HEK293T (cell line): ENCODE results near the gene SPOUT1.
"Not testable (repeated sequence)": the region's sequence is repeated elsewhere in the genome, so short reads cannot be mapped to it uniquely, and the experiment has no call there.

Experiments used
- CTCF ChIA-PET: fragments of 350-600 bp; formaldehyde crosslinking; extraction: SDS; loops from one replicate; lab custom pipeline; 2021; ENCODE audit warnings: antibody characterized with exemption, inconsistent platforms; lab: Yijun Ruan, JAX
- POLR2A ChIA-PET: fragments of 350-600 bp; formaldehyde crosslinking; extraction: SDS; loops from one replicate; lab custom pipeline; 2020; ENCODE audit warnings: antibody characterized with exemption, inconsistent platforms; lab: Yijun Ruan, JAX
- DNase-seq: peaks from one replicate; pipeline ENCODE4 v3.0.0; 2012; ENCODE audit warnings: mixed read lengths; ENCODE audit errors: extremely low spot score
- ARNT ChIP-seq: fragments of 450-650 bp; IDR thresholded peaks from 2 replicates; pipeline ENCODE4 v1.6.1; 2017; ENCODE audit warnings: mild to moderate bottlenecking
- BHLHE40 ChIP-seq: fragments of 450-650 bp; IDR thresholded peaks from 2 replicates; pipeline ENCODE4 v1.6.1; 2016; ENCODE audit warnings: mild to moderate bottlenecking, moderate library complexity, borderline replicate concordance
- CTBP1 ChIP-seq: fragments of 450-650 bp; IDR thresholded peaks from 2 replicates; pipeline ENCODE4 v1.6.1; 2016; ENCODE audit warnings: borderline replicate concordance
- ELF4 ChIP-seq: fragments of 450-650 bp; IDR thresholded peaks from 2 replicates; pipeline ENCODE4 v1.6.1; 2017; ENCODE audit warnings: antibody characterized with exemption
- FOXA1 ChIP-seq: fragments of 450-650 bp; IDR thresholded peaks from 2 replicates; pipeline ENCODE4 v1.6.1; 2016; ENCODE audit warnings: mild to moderate bottlenecking
- FOXK2 ChIP-seq: fragments of 450-650 bp; IDR thresholded peaks from 2 replicates; pipeline ENCODE4 v1.6.1; 2016; ENCODE audit warnings: mild to moderate bottlenecking
- FOXM1 ChIP-seq: fragments of 450-650 bp; IDR thresholded peaks from 2 replicates; pipeline ENCODE4 v1.6.1; 2017; ENCODE audit warnings: mild to moderate bottlenecking, borderline replicate concordance
- HDGF ChIP-seq: fragments of 450-650 bp; IDR thresholded peaks from 2 replicates; pipeline ENCODE4 v1.6.1; 2017; ENCODE audit warnings: antibody characterized with exemption, borderline replicate concordance
- L3MBTL2 ChIP-seq: fragments of 450-650 bp; conservative IDR thresholded peaks from 2 replicates; pipeline ENCODE4 v1.6.1; 2016; ENCODE audit warnings: mild to moderate bottlenecking
- LEF1 ChIP-seq: fragments of 450-650 bp; IDR thresholded peaks from 2 replicates; pipeline ENCODE4 v1.6.1; 2017; ENCODE audit warnings: mild to moderate bottlenecking, borderline replicate concordance
- NFRKB ChIP-seq: fragments of 450-650 bp; IDR thresholded peaks from 2 replicates; pipeline ENCODE4 v1.6.1; 2016; ENCODE audit warnings: mild to moderate bottlenecking, moderate library complexity
- PKNOX1 ChIP-seq: fragments of 450-650 bp; IDR thresholded peaks from 2 replicates; pipeline ENCODE4 v1.6.1; 2016
- SP1 ChIP-seq: fragments of 450-650 bp; IDR thresholded peaks from 2 replicates; pipeline ENCODE4 v1.6.1; 2017
- SUZ12 ChIP-seq: fragments of 450-650 bp; IDR thresholded peaks from 2 replicates; pipeline ENCODE4 v1.6.1; 2016; ENCODE audit warnings: mild to moderate bottlenecking
- TARDBP ChIP-seq: fragments of 450-650 bp; IDR thresholded peaks from 2 replicates; pipeline ENCODE4 v1.6.1; 2016
- ZNF384 ChIP-seq: fragments of 450-650 bp; IDR thresholded peaks from 2 replicates; pipeline ENCODE4 v1.6.1; 2016

The SPOUT1 gene

GRCh38 chr9:128861501-128861900, 31.9 kb upstream of the SPOUT1 start:
- DNase-seq: no peak
- ChIA-PET CTCF (interaction anchor here (0.5 to 2.2 kb wide), 3 partner anchors 62 to 991 kb away, joined by 6 to 7 read pairs (median 6); no protein-coding TSS in a partner anchor), POLR2A (interaction anchor here (1.4 kb wide), 1 partner anchor 32 kb away, joined by 3 read pairs; the partner anchor contains the start of gene SPOUT1)
- TF ChIP-seq HDGF (no peak), BHLHE40 (no peak), ELF4 (no peak), ARNT (no peak), CTBP1 (no peak), L3MBTL2 (no peak), FOXM1 (no peak), ZNF384 (no peak), TARDBP (no peak), NFRKB (no peak), SP1 (no peak), FOXA1 (no peak), SUZ12 (no peak), LEF1 (no peak), PKNOX1 (no peak), FOXK2 (no peak)

GRCh38 chr9:128860937-128861336, 31.3 kb upstream of the SPOUT1 start:
- DNase-seq: no peak
- ChIA-PET CTCF (no interaction called here), POLR2A (interaction anchor here (1.4 kb wide), 1 partner anchor 31 kb away, joined by 3 read pairs; the partner anchor contains the start of gene SPOUT1)
- TF ChIP-seq LEF1: no peak
- TF ChIP-seq ELF4: no peak
- no peak for TF ChIP-seq PKNOX1
- TF ChIP-seq FOXK2: no peak
- TF ChIP-seq L3MBTL2: no peak
- no peak for TF ChIP-seq SUZ12
- TF ChIP-seq SP1: no peak
- no peak for TF ChIP-seq NFRKB
- no peak for TF ChIP-seq FOXA1
- TF ChIP-seq CTBP1: no peak

- CTCF ChIA-PET: not testable (repeated sequence)
Measured at GRCh38 chr9:128858476-128858875, 28.9 kb upstream of the SPOUT1 start.

GRCh38 chr9:128854454-128854853, 24.9 kb upstream of the SPOUT1 start:
- CTCF ChIA-PET: interaction anchor here (1.2 kb wide), 1 partner anchor 95 kb away, joined by 4 read pairs; no protein-coding TSS in a partner anchor

More at GRCh38 chr9:128858476-128858875, 28.9 kb upstream of the SPOUT1 start:
- DNase-seq, POLR2A ChIA-PET: not testable (repeated sequence)

GRCh38 chr9:128852646-128853045, 23.1 kb upstream of the SPOUT1 start:
- CTCF ChIA-PET: interaction anchor here (0.7 kb wide), 1 partner anchor 15 kb away, joined by 3 read pairs; no protein-coding TSS in a partner anchor
- DNase-seq, POLR2A ChIA-PET: not testable (repeated sequence)

More at GRCh38 chr9:128854454-128854853, 24.9 kb upstream of the SPOUT1 start:
- DNase-seq, POLR2A ChIA-PET: not testable (repeated sequence)

GRCh38 chr9:128851779-128852600, 22.4 kb upstream of the SPOUT1 start:
- CTCF ChIA-PET: interaction anchor here (0.7 kb wide), 1 partner anchor 14 kb away, joined by 3 read pairs; no protein-coding TSS in a partner anchor
- POLR2A ChIA-PET: not testable (repeated sequence)

GRCh38 chr9:128851024-128851423, 21.4 kb upstream of the SPOUT1 start:
- DNase-seq, CTCF ChIA-PET, POLR2A ChIA-PET: not testable (repeated sequence)

More at GRCh38 chr9:128851779-128852600, 22.4 kb upstream of the SPOUT1 start:
- DNase-seq: not testable (repeated sequence)

- no peak for DNase-seq
- TF ChIP-seq HDGF: no peak
- TF ChIP-seq LEF1: no peak
- TF ChIP-seq PKNOX1: no peak
- no peak for TF ChIP-seq ARNT
- TF ChIP-seq SP1: no peak
- TF ChIP-seq ELF4: no peak
- TF ChIP-seq ZNF384: no peak
- TF ChIP-seq CTBP1: no peak
- TF ChIP-seq FOXM1: no peak
- TF ChIP-seq BHLHE40: no peak
- ChIA-PET CTCF (no interaction called here), POLR2A (no interaction called here)
Measured at GRCh38 chr9:128847803-128848202, 18.2 kb upstream of the SPOUT1 start.
